HG02610 (cell line): ENCODE data around the gene ACBD6.

ENCODE experiments used
- ATAC-seq: cut with Tn5 transposase; IDR thresholded peaks from one replicate; pipeline ENCODE4 v1.9.1; 2021; ENCODE audit warnings: mild to moderate bottlenecking, moderate library complexity; ENCODE audit not compliant: unreplicated experiment

ACBD6 gene

GRCh38 chr1:180277476-180278193 lies 224.7 kb downstream of the ACBD6 start:
- ATAC-seq: no peak

- no peak for ATAC-seq
Observed at GRCh38 chr1:180275726-180276125, 226.7 kb downstream of the ACBD6 start.

GRCh38 chr1:180274221-180274620 lies 228.2 kb downstream of the ACBD6 start:
- no peak for ATAC-seq

- no peak for ATAC-seq
Observed at GRCh38 chr1:180273066-180273465, 229.3 kb downstream of the ACBD6 start.

GRCh38 chr1:180272395-180272794 lies 230.0 kb downstream of the ACBD6 start:
- no peak for ATAC-seq

- no peak for ATAC-seq
Observed at GRCh38 chr1:180271272-180272255, 230.8 kb downstream of the ACBD6 start.

- no peak for ATAC-seq
Observed at GRCh38 chr1:180270530-180271271, 231.7 kb downstream of the ACBD6 start.

GRCh38 chr1:180269645-180270529 lies 232.5 kb downstream of the ACBD6 start:
- ATAC-seq: no peak

- no peak for ATAC-seq
Observed at GRCh38 chr1:180268556-180269075, 233.8 kb downstream of the ACBD6 start.

GRCh38 chr1:180267761-180268555 lies 234.4 kb downstream of the ACBD6 start:
- no peak for ATAC-seq

- no peak for ATAC-seq
Observed at GRCh38 chr1:180267211-180267561, 235.2 kb downstream of the ACBD6 start.

- ATAC-seq: no peak
Observed at GRCh38 chr1:180266275-180267210, 235.8 kb downstream of the ACBD6 start.

- no peak for ATAC-seq
Observed at GRCh38 chr1:180265871-180266270, 236.5 kb downstream of the ACBD6 start.

GRCh38 chr1:180265201-180265600 lies 237.2 kb downstream of the ACBD6 start:
- ATAC-seq: no peak

- no peak for ATAC-seq
Observed at GRCh38 chr1:180264595-180264994, 237.8 kb downstream of the ACBD6 start.

- ATAC-seq: no peak
Observed at GRCh38 chr1:180262628-180263488, 239.5 kb downstream of the ACBD6 start.

GRCh38 chr1:180261524-180262155 lies 240.7 kb downstream of the ACBD6 start:
- no peak for ATAC-seq
